Neuron (in vitro differentiated cells): Measurements from ENCODE around the gene CRISPLD2.

Experiments used
- H2AFZ ChIP-seq: one replicate; pipeline ENCODE4 v1.6.1; 2013; ENCODE audit warnings: low read depth, mild to moderate bottlenecking, inconsistent platforms, low read length, moderate library complexity
- H3K27me3 ChIP-seq: one replicate; pipeline ENCODE4 v1.6.1; 2013; ENCODE audit warnings: low read length; ENCODE audit not compliant: insufficient read depth
- H3K36me3 ChIP-seq: one replicate; pipeline ENCODE4 v1.6.1; 2013; ENCODE audit warnings: low read length; ENCODE audit not compliant: insufficient read depth
- H3K4me1 ChIP-seq: one replicate; pipeline ENCODE4 v1.6.1; 2013; ENCODE audit warnings: low read length; ENCODE audit not compliant: insufficient read depth
- H3K4me3 ChIP-seq: 2 replicates; pipeline ENCODE4 v1.5.1; 2013; ENCODE audit warnings: mild to moderate bottlenecking, low read length, moderate library complexity
- H3K9me3 ChIP-seq: one replicate; pipeline ENCODE4 v1.6.1; 2013; ENCODE audit warnings: low read length

The CRISPLD2 gene

GRCh38 chr16:84820771-84821170, 986 bp downstream of the CRISPLD2 start:
- H3K9me3 ChIP-seq: no peaks in the 10 kb centered on the region

DNA sequence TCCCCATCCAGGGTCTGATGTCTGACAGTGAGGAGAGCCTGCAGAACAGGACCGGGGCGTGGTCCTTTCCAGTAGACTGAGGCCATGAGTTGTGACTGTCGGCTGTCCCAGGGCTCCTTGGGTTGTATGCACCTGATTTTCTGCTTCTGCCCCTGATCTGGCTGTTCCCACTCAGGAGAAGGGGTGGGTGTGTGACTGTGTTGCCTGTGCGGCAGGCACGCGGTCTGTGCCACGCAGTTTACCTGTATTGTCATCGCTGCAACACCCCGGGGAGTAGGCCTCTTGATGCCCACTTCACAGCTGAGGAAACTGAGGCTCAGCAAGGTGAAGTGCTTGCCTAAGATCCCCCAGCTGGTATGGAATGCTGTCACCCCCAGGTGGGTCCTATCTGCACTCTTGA, 1.4 kb downstream of the CRISPLD2 start:
- H2AFZ ChIP-seq: no peak overlapping the region
- no peaks in the 10 kb centered on the region for H3K9me3 ChIP-seq
- no peaks in the 10 kb centered on the region for H3K36me3 ChIP-seq
- H3K4me3 ChIP-seq: no peak overlapping the region
- peaks cover 6% of the 10 kb centered on the region for H3K4me1 ChIP-seq
- peaks cover 28% of the 10 kb centered on the region for H3K27me3 ChIP-seq

More at GRCh38 chr16:84820771-84821170, 986 bp downstream of the CRISPLD2 start:
- no peak overlapping the region for H2AFZ ChIP-seq
- H3K4me3 ChIP-seq: no peak overlapping the region
- peaks cover 4% of the 10 kb centered on the region for H3K4me1 ChIP-seq
- peaks cover 29% of the 10 kb centered on the region for H3K27me3 ChIP-seq
- no peaks in the 10 kb centered on the region for H3K36me3 ChIP-seq

GRCh38 chr16:84821728-84822689, 2.2 kb downstream of the CRISPLD2 start:
- Histone ChIP-seq H2AFZ (no peak overlapping the region), H3K4me1 (peaks cover 13% of the 10 kb centered on the region), H3K36me3 (no peaks in the 10 kb centered on the region), H3K9me3 (no peaks in the 10 kb centered on the region), H3K27me3 (peaks cover 32% of the 10 kb centered on the region), H3K4me3 (no peak overlapping the region)

DNA sequence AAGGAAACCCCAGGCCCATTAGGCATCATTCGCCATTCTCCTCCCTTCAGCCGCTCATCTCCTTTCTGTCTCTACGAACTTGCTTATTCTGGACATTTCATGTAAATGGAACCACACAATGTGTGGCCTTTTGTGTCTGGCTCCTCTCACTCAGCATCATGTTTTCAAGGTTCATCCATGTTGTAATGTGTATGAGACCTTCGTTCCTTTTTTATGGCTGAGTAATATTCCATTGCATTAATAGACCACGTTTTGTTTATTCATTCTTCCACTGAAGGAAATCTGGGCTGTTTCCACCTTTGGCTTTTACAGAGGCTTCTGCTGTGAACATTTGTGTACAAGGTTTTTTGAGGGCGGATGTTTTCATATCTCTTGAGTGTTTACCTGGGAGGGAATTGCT, 3.2 kb downstream of the CRISPLD2 start:
- H3K36me3 ChIP-seq: no peaks in the 10 kb centered on the region
- H3K9me3 ChIP-seq: no peaks in the 10 kb centered on the region
- H2AFZ ChIP-seq: no peak overlapping the region
- H3K4me1 ChIP-seq: peaks cover 17% of the 10 kb centered on the region
- peaks cover 32% of the 10 kb centered on the region for H3K27me3 ChIP-seq
- H3K4me3 ChIP-seq: no peak overlapping the region

DNA sequence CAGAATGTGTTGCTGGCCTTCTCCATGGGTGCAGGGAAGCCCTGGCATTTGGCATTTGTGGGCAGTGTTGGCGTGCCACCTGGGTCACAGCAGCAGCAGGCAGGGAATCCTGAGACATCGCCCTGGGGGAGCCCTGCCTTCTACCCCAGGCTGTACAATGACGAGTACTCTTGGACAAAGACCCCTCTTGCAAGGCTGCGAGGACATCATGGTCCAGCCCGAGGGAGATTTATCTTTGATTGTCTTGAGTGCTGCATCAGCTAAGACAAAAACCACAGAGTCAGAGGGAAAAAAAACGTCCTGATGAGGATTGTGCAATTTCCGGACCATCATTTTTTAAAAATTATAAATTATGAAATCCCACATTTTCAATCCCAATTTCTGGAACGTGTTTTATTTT, 3.7 kb downstream of the CRISPLD2 start:
- Histone ChIP-seq H3K27me3 (peaks cover 32% of the 10 kb centered on the region), H3K4me1 (peaks cover 17% of the 10 kb centered on the region), H3K4me3 (no peak overlapping the region), H3K9me3 (no peaks in the 10 kb centered on the region), H3K36me3 (no peaks in the 10 kb centered on the region), H2AFZ (no peak overlapping the region)

DNA sequence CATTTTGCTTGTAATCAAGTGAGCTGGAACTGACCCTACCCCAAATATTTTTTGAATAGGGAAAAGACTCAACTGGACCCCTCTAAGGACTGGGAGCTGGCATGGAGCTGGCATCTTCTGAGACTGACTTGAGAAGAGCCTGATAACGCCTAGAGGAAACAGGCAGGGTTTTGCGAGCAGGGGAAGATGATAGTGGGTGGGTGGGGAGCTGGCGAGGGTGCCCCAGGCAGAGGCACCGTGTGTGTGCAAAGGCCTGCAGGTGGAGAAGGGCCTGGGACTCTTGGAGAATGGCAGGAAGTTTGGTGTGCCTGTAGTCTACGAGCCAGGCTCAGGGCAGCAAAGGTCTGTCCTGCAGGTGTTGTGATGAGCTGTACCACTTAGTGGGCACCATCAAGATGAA, 4.1 kb downstream of the CRISPLD2 start:
- Histone ChIP-seq H2AFZ (no peak overlapping the region), H3K4me1 (peaks cover 17% of the 10 kb centered on the region), H3K4me3 (no peak overlapping the region), H3K9me3 (no peaks in the 10 kb centered on the region), H3K36me3 (no peaks in the 10 kb centered on the region), H3K27me3 (peaks cover 32% of the 10 kb centered on the region)

- H3K36me3 ChIP-seq: no peaks in the 10 kb centered on the region
- peaks cover 27% of the 10 kb centered on the region for H3K27me3 ChIP-seq
- H3K4me3 ChIP-seq: no peak overlapping the region
- H3K4me1 ChIP-seq: peaks cover 13% of the 10 kb centered on the region
- no peaks in the 10 kb centered on the region for H3K9me3 ChIP-seq
- no peak overlapping the region for H2AFZ ChIP-seq
Observed at GRCh38 chr16:84825896-84826557, 6.2 kb downstream of the CRISPLD2 start.

DNA sequence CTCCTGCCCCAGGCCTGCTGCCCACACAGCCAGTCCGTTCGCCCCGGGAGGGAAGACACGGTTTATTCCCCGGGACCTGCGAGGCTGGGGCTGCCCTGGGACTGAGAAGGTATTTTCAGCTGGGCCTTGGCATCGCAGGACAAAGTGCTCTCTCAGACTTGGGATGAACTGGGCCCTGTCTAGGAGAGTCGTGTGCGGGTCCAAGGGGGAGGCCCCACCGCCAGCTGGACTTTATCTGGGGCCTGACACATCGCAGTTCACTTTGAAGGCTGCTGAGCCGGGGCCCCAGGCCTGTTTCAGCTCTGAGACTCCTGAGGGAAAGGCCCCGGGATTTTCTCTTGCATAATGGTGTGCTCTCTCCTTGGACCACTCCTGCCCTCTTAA, 6.8 kb downstream of the CRISPLD2 start:
- no peaks in the 10 kb centered on the region for H3K36me3 ChIP-seq
- peaks cover 13% of the 10 kb centered on the region for H3K4me1 ChIP-seq
- no peak overlapping the region for H3K4me3 ChIP-seq
- no peaks in the 10 kb centered on the region for H3K9me3 ChIP-seq
- H2AFZ ChIP-seq: no peak overlapping the region
- peaks cover 24% of the 10 kb centered on the region for H3K27me3 ChIP-seq

GRCh38 chr16:84827131-84827574, 7.4 kb downstream of the CRISPLD2 start:
- Histone ChIP-seq H3K27me3 (peaks cover 21% of the 10 kb centered on the region), H2AFZ (no peak overlapping the region), H3K9me3 (no peaks in the 10 kb centered on the region), H3K4me3 (peak overlapping the region; percentile 5), H3K4me1 (peaks cover 13% of the 10 kb centered on the region), H3K36me3 (no peaks in the 10 kb centered on the region)

DNA sequence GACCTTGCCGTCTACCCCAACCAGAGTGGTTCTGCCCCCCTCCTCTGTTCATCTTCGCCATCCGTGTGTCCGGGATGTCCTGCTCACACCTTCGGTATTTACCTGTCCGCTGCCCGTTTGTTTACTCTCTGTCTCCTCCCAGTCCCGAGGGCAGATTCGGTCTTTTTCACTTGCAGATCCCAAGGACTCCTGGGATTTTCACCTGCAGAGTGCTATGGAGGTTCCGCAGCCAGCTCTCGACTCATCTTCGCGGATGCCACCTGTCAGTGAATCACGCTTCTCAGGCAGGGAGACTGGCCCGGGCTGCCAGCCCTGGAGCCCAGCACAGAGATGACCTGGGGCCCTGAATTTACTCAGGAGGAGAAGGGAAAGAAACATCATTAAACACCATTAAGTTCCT, 8.1 kb downstream of the CRISPLD2 start:
- Histone ChIP-seq H2AFZ (no peak overlapping the region), H3K4me1 (peaks cover 13% of the 10 kb centered on the region), H3K4me3 (no peak overlapping the region), H3K9me3 (no peaks in the 10 kb centered on the region), H3K27me3 (peaks cover 27% of the 10 kb centered on the region), H3K36me3 (no peaks in the 10 kb centered on the region)

- no peak overlapping the region for H2AFZ ChIP-seq
- H3K9me3 ChIP-seq: no peaks in the 10 kb centered on the region
- no peaks in the 10 kb centered on the region for H3K36me3 ChIP-seq
- H3K4me3 ChIP-seq: no peak overlapping the region
- H3K4me1 ChIP-seq: peaks cover 13% of the 10 kb centered on the region
- peaks cover 28% of the 10 kb centered on the region for H3K27me3 ChIP-seq
Observed at GRCh38 chr16:84828322-84828721, 8.5 kb downstream of the CRISPLD2 start.

- Histone ChIP-seq H3K4me1 (peaks cover 13% of the 10 kb centered on the region), H3K36me3 (no peaks in the 10 kb centered on the region), H3K27me3 (peaks cover 25% of the 10 kb centered on the region), H3K9me3 (no peaks in the 10 kb centered on the region), H3K4me3 (no peak overlapping the region), H2AFZ (no peak overlapping the region)
Observed at GRCh38 chr16:84829168-84829965, 9.6 kb downstream of the CRISPLD2 start.
